HG03175 (cell line): Measurements from ENCODE around the gene NPC2.

Experiments used
- ATAC-seq: cut with Tn5 transposase; IDR thresholded peaks from one replicate; pipeline ENCODE4 v1.9.1; 2021; ENCODE audit warnings: mild to moderate bottlenecking, moderate library complexity; ENCODE audit not compliant: unreplicated experiment

NPC2 gene

GRCh38 chr14:74503291-74503937 lies 10.3 kb upstream of the NPC2 start:
- no peak for ATAC-seq

GRCh38 chr14:74502236-74503019 lies 9.3 kb upstream of the NPC2 start:
- no peak for ATAC-seq

- ATAC-seq: no peak
Observed at GRCh38 chr14:74501691-74502090, 8.6 kb upstream of the NPC2 start.

GRCh38 chr14:74501135-74501614 lies 8.1 kb upstream of the NPC2 start:
- no peak for ATAC-seq

- no peak for ATAC-seq
Observed at GRCh38 chr14:74500417-74501134, 7.5 kb upstream of the NPC2 start.

- no peak for ATAC-seq
Observed at GRCh38 chr14:74495356-74495755, 2.3 kb upstream of the NPC2 start.

- peak; percentile 91 for ATAC-seq
Observed at GRCh38 chr14:74493343-74494261, 497 bp upstream of the NPC2 start, which contains the start of gene ISCA2. TSS of gene ISCA2 (plus strand) at chr14:74493765. CDS start at chr14:74493775, 10 bp downstream.

GRCh38 chr14:74491956-74492775 lies 939 bp downstream of the NPC2 start:
- no peak for ATAC-seq

- ATAC-seq: no peak
Observed at GRCh38 chr14:74490486-74490885, 2.6 kb downstream of the NPC2 start.

- ATAC-seq: no peak
Observed at GRCh38 chr14:74488786-74489397, 4.2 kb downstream of the NPC2 start.

GRCh38 chr14:74486164-74486563 lies 6.9 kb downstream of the NPC2 start:
- ATAC-seq: no peak

GRCh38 chr14:74483321-74483720 lies 9.8 kb downstream of the NPC2 start:
- no peak for ATAC-seq

GRCh38 chr14:74482571-74482970 lies 10.5 kb downstream of the NPC2 start:
- ATAC-seq: no peak

- no peak for ATAC-seq
Observed at GRCh38 chr14:74480046-74480445, 13.1 kb downstream of the NPC2 start.

GRCh38 chr14:74478996-74479635 lies 14.0 kb downstream of the NPC2 start:
- no peak for ATAC-seq

- no peak for ATAC-seq
Observed at GRCh38 chr14:74476607-74477006, 16.5 kb downstream of the NPC2 start.

GRCh38 chr14:74476107-74476506 lies 17.0 kb downstream of the NPC2 start:
- ATAC-seq: no peak

GRCh38 chr14:74475678-74476077 lies 17.4 kb downstream of the NPC2 start:
- no peak for ATAC-seq

GRCh38 chr14:74474376-74474775 lies 18.7 kb downstream of the NPC2 start:
- ATAC-seq: no peak
